ENCODE measurements around the gene RASL12.
A peak's percentile ranks its signal among the peaks of the same experiment; 100 is the strongest.

Gene RASL12

GRCh38 chr15:65050270-65050669 is 17.5 kb downstream of the RASL12 start:
- Histone ChIP-seq H3K36me3 (ENCODE audit: low read length) (no peaks in the 10 kb centered on the region), H3K4me3 (ENCODE audit: insufficient read depth, low read length, poor library complexity, severe bottlenecking) (no peak overlapping the region), H3F3A (ENCODE audit: insufficient read depth) (no peaks in the 10 kb centered on the region), H3K79me2 (ENCODE audit: insufficient read depth, low read length) (no peaks in the 10 kb centered on the region), H2AFZ (ENCODE audit: low read depth, low read length, severe bottlenecking) (no peak overlapping the region), H3K4me2 (ENCODE audit: low read depth, low read length, poor library complexity, severe bottlenecking) (no peak overlapping the region), H3K9me2 (replicated peaks; ENCODE audit: insufficient read depth, low read length) (no peaks in the 10 kb centered on the region), H3K27ac (ENCODE audit: low read depth, low read length) (no peak overlapping the region), H3K9me3 (ENCODE audit: insufficient read depth, low read length) (no peaks in the 10 kb centered on the region), H3K27me3 (ENCODE audit: low read length) (no peaks in the 10 kb centered on the region), H3K9ac (ENCODE audit: low read length) (no peak overlapping the region), H4K20me1 (ENCODE audit: low read depth, low read length) (no peaks in the 10 kb centered on the region)
- no peak for TF ChIP-seq EZH2phosphoT487 (conservative IDR thresholded peaks at IDR 0.05; ENCODE audit: low read length)
- TF ChIP-seq, protein P1, sequence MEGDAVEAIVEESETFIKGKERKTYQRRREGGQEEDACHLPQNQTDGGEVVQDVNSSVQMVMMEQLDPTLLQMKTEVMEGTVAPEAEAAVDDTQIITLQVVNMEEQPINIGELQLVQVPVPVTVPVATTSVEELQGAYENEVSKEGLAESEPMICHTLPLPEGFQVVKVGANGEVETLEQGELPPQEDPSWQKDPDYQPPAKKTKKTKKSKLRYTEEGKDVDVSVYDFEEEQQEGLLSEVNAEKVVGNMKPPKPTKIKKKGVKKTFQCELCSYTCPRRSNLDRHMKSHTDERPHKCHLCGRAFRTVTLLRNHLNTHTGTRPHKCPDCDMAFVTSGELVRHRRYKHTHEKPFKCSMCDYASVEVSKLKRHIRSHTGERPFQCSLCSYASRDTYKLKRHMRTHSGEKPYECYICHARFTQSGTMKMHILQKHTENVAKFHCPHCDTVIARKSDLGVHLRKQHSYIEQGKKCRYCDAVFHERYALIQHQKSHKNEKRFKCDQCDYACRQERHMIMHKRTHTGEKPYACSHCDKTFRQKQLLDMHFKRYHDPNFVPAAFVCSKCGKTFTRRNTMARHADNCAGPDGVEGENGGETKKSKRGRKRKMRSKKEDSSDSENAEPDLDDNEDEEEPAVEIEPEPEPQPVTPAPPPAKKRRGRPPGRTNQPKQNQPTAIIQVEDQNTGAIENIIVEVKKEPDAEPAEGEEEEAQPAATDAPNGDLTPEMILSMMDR (IDR thresholded peaks at IDR 0.05; ENCODE audit: insufficient read depth, low read length, poor library complexity, severe bottlenecking): no peak

DNA sequence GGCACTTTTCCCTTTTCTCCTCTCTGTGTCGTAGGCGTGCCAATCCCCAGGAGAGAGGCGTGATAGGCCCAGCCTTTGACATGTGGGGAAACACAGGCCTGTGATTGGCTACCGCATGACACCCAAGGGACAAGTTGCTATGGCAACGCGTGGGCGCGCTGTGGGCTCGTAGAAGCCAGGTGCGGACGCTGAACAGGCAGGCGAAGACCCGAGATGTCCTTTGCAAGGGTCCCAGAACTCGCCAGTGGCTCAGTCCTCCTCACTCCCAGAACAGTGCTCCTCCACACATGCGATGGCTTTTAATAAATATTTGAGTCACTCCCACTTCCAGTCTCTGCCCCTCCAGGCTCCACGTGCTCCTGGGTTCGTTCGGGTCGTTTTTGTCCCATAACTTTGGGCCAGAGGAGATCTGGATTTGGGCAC is 18.4 kb downstream of the RASL12 start:
- no peak overlapping the region for H3K9ac ChIP-seq (ENCODE audit: low read length)
- H3K27ac ChIP-seq (ENCODE audit: low read depth, low read length): no peak overlapping the region
- no peak for TF ChIP-seq EZH2phosphoT487 (conservative IDR thresholded peaks at IDR 0.05; ENCODE audit: low read length)
- TF ChIP-seq, protein P1 (IDR thresholded peaks at IDR 0.05; ENCODE audit: insufficient read depth, low read length, poor library complexity, severe bottlenecking): no peak
- H3F3A ChIP-seq (ENCODE audit: insufficient read depth): no peaks in the 10 kb centered on the region
- no peaks in the 10 kb centered on the region for H3K9me2 ChIP-seq (replicated peaks; ENCODE audit: insufficient read depth, low read length)
- H3K4me3 ChIP-seq (ENCODE audit: insufficient read depth, low read length, poor library complexity, severe bottlenecking): no peak overlapping the region
- no peaks in the 10 kb centered on the region for H3K27me3 ChIP-seq (ENCODE audit: low read length)
- H2AFZ ChIP-seq (ENCODE audit: low read depth, low read length, severe bottlenecking): no peak overlapping the region
- H3K79me2 ChIP-seq (ENCODE audit: insufficient read depth, low read length): no peaks in the 10 kb centered on the region
- H3K36me3 ChIP-seq (ENCODE audit: low read length): no peaks in the 10 kb centered on the region
- H3K4me2 ChIP-seq (ENCODE audit: low read depth, low read length, poor library complexity, severe bottlenecking): peak overlapping the region; percentile 56
- no peaks in the 10 kb centered on the region for H4K20me1 ChIP-seq (ENCODE audit: low read depth, low read length)
- H3K9me3 ChIP-seq (ENCODE audit: insufficient read depth, low read length): no peaks in the 10 kb centered on the region

DNA sequence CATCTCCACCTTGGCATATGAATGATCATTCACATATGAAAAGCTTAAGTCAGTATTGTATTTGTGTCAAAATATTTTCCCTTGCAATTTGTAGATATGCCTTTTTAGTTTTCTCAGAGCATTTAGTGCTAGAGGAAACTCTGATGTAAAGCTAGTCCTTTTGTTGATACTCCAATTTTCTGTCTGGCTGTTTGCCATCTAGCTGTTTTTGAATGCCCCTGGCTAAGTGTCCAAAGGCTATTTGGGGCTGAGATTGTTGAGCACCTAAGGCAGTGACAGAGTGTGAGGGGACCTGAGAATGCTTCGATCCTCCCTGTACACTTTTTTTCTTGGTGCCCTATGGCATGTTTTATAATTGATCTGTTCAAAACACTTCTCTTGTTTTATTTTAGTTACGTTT is 19.6 kb downstream of the RASL12 start:
- no peaks in the 10 kb centered on the region for H3K79me2 ChIP-seq (ENCODE audit: insufficient read depth, low read length)
- no peak overlapping the region for H3K9ac ChIP-seq (ENCODE audit: low read length)
- H3F3A ChIP-seq (ENCODE audit: insufficient read depth): no peaks in the 10 kb centered on the region
- no peak overlapping the region for H3K4me2 ChIP-seq (ENCODE audit: low read depth, low read length, poor library complexity, severe bottlenecking)
- H3K27me3 ChIP-seq (ENCODE audit: low read length): no peaks in the 10 kb centered on the region
- H3K27ac ChIP-seq (ENCODE audit: low read depth, low read length): no peak overlapping the region
- no peak overlapping the region for H3K4me3 ChIP-seq (ENCODE audit: insufficient read depth, low read length, poor library complexity, severe bottlenecking)
- no peak for TF ChIP-seq EZH2phosphoT487 (conservative IDR thresholded peaks at IDR 0.05; ENCODE audit: low read length)
- TF ChIP-seq, protein P1 (IDR thresholded peaks at IDR 0.05; ENCODE audit: insufficient read depth, low read length, poor library complexity, severe bottlenecking): no peak
- no peak overlapping the region for H2AFZ ChIP-seq (ENCODE audit: low read depth, low read length, severe bottlenecking)
- no peaks in the 10 kb centered on the region for H4K20me1 ChIP-seq (ENCODE audit: low read depth, low read length)
- H3K36me3 ChIP-seq (ENCODE audit: low read length): no peaks in the 10 kb centered on the region
- H3K9me3 ChIP-seq (ENCODE audit: insufficient read depth, low read length): no peaks in the 10 kb centered on the region
- no peaks in the 10 kb centered on the region for H3K9me2 ChIP-seq (replicated peaks; ENCODE audit: insufficient read depth, low read length)
